Measurements from ENCODE around the gene EIF2B1. TPM values are rescaled to one million over a fixed set of nuclear protein-coding genes. Genes with fewer than 3 reads are reported as not detected.

EIF2B1 gene
- total RNA-seq = 23.1 and 28.0 TPM in 2 replicates
- 36.1 and 44.6 TPM in 2 replicates for polyA plus RNA-seq
- polyA plus RNA-seq (2012) = 35.5 and 35.9 TPM in 2 replicates
- polyA minus RNA-seq (ENCODE audit: low replicate concordance) = 13.3 and 29.9 TPM in 2 replicates

DNA sequence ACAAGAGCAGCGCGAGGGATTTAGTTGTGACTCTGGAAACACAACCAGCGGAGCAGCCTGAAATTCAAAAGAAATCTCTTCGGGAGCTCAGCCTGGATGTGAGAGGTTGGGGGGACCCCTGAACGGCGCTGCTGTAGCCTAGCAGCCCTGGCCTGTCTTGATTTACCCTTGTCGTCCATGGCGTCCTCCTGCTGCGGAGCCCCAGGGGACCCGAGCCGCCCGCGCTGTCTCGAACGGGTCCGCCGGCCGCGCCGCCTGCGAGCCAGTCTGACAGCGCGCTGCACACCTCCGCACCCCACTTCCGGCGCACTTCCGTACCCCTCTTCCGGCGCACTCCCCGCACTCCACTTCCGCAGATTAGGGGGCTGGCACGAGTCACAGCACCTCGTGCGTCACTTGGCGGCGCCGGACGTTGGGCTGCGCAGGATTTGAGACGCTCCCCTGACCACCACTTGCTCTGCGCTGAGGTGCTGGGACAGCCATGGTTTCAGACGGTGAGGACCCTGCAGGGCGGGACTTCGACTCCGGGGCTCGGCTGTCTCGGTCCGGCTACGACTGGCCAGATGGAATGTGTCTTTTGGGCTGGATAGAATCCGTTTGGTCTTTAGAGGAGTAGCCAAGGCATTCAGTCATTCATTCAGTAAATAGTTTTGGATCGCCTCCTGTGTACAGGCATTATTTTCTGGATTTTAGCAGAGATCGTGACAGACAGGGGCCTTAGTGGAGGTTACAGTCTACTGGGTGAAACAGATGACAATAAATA is at the start of gene EIF2B1, which contains the start of gene GTF2H3:
EIF2B1 (minus strand) TSS at position 308 of the 763 bp plus-strand sequence; CDS start at position 179, 129 bp downstream.
GTF2H3 (plus strand) TSS at position 451 of the 763 bp plus-strand sequence; CDS start at position 482, 31 bp downstream.
- Histone ChIP-seq H3K9me3 (ENCODE audit: control insufficient read depth, insufficient read depth, low read depth, low read length) (no peaks in the 10 kb centered on the region), H3K27me3 (ENCODE audit: control insufficient read depth, insufficient read depth, low read length) (no peaks in the 10 kb centered on the region), H2AFZ (ENCODE audit: low read length) (peak within 1 kb of the TSS; percentile 80), H3K4me3 (replicated peaks in 1 of 4; ENCODE audit: control extremely low read depth in 1 of 4, insufficient read depth in 1 of 4, low read depth in 3 of 4, low read length in 4 of 4) (peak within 1 kb of the TSS; percentile 84 to 100 (median 97)), H3K79me2 (ENCODE audit: control insufficient read depth, insufficient read depth, low read length) (peaks cover 27% of the 10 kb centered on the region), H4K20me1 (ENCODE audit: control insufficient read depth, extremely low read depth, insufficient read depth, low read length) (no peaks in the 10 kb centered on the region), H3K36me3 (ENCODE audit: control insufficient read depth, insufficient read depth, low read length) (no peaks in the 10 kb centered on the region), H3K4me2 (ENCODE audit: extremely low read depth, insufficient read depth, low read length) (peak within 1 kb of the TSS; percentile 92), H3K9ac (ENCODE audit: insufficient read depth, low read length) (peak within 1 kb of the TSS; percentile 81), H3K4me1 (ENCODE audit: control insufficient read depth, extremely low read depth, insufficient read depth, low read length) (peaks cover 6% of the 10 kb centered on the region), H3K27ac (ENCODE audit: insufficient read depth, low read length) (peak within 1 kb of the TSS; percentile 79)
- TF ChIP-seq, protein P1, sequence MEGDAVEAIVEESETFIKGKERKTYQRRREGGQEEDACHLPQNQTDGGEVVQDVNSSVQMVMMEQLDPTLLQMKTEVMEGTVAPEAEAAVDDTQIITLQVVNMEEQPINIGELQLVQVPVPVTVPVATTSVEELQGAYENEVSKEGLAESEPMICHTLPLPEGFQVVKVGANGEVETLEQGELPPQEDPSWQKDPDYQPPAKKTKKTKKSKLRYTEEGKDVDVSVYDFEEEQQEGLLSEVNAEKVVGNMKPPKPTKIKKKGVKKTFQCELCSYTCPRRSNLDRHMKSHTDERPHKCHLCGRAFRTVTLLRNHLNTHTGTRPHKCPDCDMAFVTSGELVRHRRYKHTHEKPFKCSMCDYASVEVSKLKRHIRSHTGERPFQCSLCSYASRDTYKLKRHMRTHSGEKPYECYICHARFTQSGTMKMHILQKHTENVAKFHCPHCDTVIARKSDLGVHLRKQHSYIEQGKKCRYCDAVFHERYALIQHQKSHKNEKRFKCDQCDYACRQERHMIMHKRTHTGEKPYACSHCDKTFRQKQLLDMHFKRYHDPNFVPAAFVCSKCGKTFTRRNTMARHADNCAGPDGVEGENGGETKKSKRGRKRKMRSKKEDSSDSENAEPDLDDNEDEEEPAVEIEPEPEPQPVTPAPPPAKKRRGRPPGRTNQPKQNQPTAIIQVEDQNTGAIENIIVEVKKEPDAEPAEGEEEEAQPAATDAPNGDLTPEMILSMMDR (conservative IDR thresholded peaks at IDR 0.05 in 1 of 2, IDR thresholded peaks at IDR 0.05 in 1 of 2; ENCODE audit: low read depth in 1 of 2, low read length in 2 of 2) = no peak
- no peak for TF ChIP-seq EZH2 (IDR thresholded peaks at IDR 0.05; ENCODE audit: low read length, missing control alignments)
- peak; percentile 96 for DNase-seq (ENCODE audit: low read depth in 2 of 2)

DNA sequence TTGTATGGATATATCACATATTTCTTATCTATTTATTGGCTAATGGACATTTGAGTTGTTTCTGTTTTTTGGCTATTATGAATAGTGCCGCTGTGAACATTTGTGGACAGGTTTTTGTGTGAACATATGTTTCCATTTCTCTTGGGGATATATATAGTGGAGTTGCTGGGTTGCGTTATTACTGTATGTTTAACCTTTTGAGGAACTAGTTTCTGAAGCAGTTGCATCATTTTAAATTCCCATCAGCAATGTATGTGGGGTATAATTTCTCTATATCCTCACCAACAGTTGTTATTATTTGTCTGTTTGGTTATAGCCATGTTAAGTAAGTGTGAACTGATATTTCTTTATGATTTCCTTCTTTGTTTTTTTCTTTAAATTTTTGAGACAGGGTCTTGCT is 48.1 kb upstream of the EIF2B1 start:
- TF ChIP-seq EZH2 (IDR thresholded peaks at IDR 0.05; ENCODE audit: low read length, missing control alignments) = no peak
- TF ChIP-seq, protein P1 (conservative IDR thresholded peaks at IDR 0.05 in 1 of 2, IDR thresholded peaks at IDR 0.05 in 1 of 2; ENCODE audit: low read depth in 1 of 2, low read length in 2 of 2) = no peak
- no peaks in the 10 kb centered on the region for H3K27me3 ChIP-seq (ENCODE audit: control insufficient read depth, insufficient read depth, low read length)
- no peak overlapping the region for H3K9ac ChIP-seq (ENCODE audit: insufficient read depth, low read length)
- no peak for DNase-seq (ENCODE audit: low read depth in 2 of 2)
- no peaks in the 10 kb centered on the region for H3K4me1 ChIP-seq (ENCODE audit: control insufficient read depth, extremely low read depth, insufficient read depth, low read length)
- no peaks in the 10 kb centered on the region for H4K20me1 ChIP-seq (ENCODE audit: control insufficient read depth, extremely low read depth, insufficient read depth, low read length)
- H3K36me3 ChIP-seq (ENCODE audit: control insufficient read depth, insufficient read depth, low read length) = no peaks in the 10 kb centered on the region
- H3K27ac ChIP-seq (ENCODE audit: insufficient read depth, low read length) = no peak overlapping the region
- no peak overlapping the region for H3K4me2 ChIP-seq (ENCODE audit: extremely low read depth, insufficient read depth, low read length)
- H2AFZ ChIP-seq (ENCODE audit: low read length) = no peak overlapping the region
- H3K79me2 ChIP-seq (ENCODE audit: control insufficient read depth, insufficient read depth, low read length) = no peaks in the 10 kb centered on the region
- no peaks in the 10 kb centered on the region for H3K9me3 ChIP-seq (ENCODE audit: control insufficient read depth, insufficient read depth, low read depth, low read length)
- H3K4me3 ChIP-seq (replicated peaks in 1 of 4; ENCODE audit: control extremely low read depth in 1 of 4, insufficient read depth in 1 of 4, low read depth in 3 of 4, low read length in 4 of 4) = no peak overlapping the region

DNA sequence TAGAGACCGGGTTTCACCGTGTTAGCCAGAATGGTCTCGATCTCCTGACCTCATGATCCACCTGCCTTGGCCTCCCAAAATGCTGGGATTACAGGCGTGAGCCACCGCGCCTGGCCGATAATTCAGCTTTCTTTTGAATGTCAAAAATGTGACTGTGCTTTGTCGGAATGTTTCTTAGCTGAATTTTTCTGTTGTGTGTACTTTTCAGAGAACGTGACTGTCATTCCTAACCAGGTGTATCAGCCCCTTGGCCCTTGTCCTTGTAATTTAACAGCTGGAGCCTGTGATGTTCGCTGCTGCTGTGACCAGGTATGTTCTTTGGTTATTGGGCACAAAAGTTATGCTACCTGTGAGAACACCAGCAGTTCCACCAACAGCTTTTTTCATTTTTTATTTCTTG is 45.5 kb upstream of the EIF2B1 start:
- Histone ChIP-seq H2AFZ (ENCODE audit: low read length) (no peak overlapping the region), H3K79me2 (ENCODE audit: control insufficient read depth, insufficient read depth, low read length) (no peaks in the 10 kb centered on the region), H3K4me3 (replicated peaks in 1 of 4; ENCODE audit: control extremely low read depth in 1 of 4, insufficient read depth in 1 of 4, low read depth in 3 of 4, low read length in 4 of 4) (no peak overlapping the region), H4K20me1 (ENCODE audit: control insufficient read depth, extremely low read depth, insufficient read depth, low read length) (no peaks in the 10 kb centered on the region), H3K9ac (ENCODE audit: insufficient read depth, low read length) (no peak overlapping the region), H3K36me3 (ENCODE audit: control insufficient read depth, insufficient read depth, low read length) (no peaks in the 10 kb centered on the region), H3K4me2 (ENCODE audit: extremely low read depth, insufficient read depth, low read length) (no peak overlapping the region), H3K4me1 (ENCODE audit: control insufficient read depth, extremely low read depth, insufficient read depth, low read length) (no peaks in the 10 kb centered on the region), H3K27me3 (ENCODE audit: control insufficient read depth, insufficient read depth, low read length) (no peaks in the 10 kb centered on the region), H3K27ac (ENCODE audit: insufficient read depth, low read length) (no peak overlapping the region), H3K9me3 (ENCODE audit: control insufficient read depth, insufficient read depth, low read depth, low read length) (no peaks in the 10 kb centered on the region)
- DNase-seq (ENCODE audit: low read depth in 2 of 2) = no peak
- no peak for TF ChIP-seq EZH2 (IDR thresholded peaks at IDR 0.05; ENCODE audit: low read length, missing control alignments)
- TF ChIP-seq, protein P1 (conservative IDR thresholded peaks at IDR 0.05 in 1 of 2, IDR thresholded peaks at IDR 0.05 in 1 of 2; ENCODE audit: low read depth in 1 of 2, low read length in 2 of 2) = no peak

Data from fibroblast of lung (primary cell).